Measurements from ENCODE around the gene CLDN2. TPM values are rescaled to one million over a fixed set of nuclear protein-coding genes. Genes with fewer than 3 reads are reported as not detected.

Gene CLDN2
- total RNA-seq, 4 donors from 2014 or later = 0.29 to 0.34 TPM; not detected in 2

DNA sequence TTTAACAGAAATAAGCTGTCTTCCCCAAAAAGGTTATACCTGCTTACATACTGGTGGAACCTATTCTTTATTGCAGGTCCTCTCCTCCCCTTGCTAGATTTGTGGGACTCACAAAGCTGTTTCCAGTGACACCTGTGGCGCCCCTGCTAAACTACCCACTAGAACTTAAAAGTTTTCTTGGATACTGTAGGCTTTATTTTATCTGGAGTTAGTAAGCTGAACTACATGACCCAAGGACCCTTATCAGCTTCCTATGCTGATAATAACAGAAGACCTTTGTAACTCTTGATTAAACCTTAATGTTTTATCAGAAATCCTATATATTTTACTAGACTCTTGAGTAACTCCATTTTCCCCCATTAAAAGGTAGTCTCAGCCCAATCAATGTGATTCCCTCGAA is 32.3 kb downstream of the CLDN2 start:
- H3K4me3 ChIP-seq (replicated peaks in 1 of 3) = no peak overlapping the region
- no peak for DNase-seq
- no peaks in the 10 kb centered on the region for H3K9me3 ChIP-seq
- TF ChIP-seq POLR2A (IDR thresholded peaks at IDR 0.05) = no peak
- TF ChIP-seq, protein P1, sequence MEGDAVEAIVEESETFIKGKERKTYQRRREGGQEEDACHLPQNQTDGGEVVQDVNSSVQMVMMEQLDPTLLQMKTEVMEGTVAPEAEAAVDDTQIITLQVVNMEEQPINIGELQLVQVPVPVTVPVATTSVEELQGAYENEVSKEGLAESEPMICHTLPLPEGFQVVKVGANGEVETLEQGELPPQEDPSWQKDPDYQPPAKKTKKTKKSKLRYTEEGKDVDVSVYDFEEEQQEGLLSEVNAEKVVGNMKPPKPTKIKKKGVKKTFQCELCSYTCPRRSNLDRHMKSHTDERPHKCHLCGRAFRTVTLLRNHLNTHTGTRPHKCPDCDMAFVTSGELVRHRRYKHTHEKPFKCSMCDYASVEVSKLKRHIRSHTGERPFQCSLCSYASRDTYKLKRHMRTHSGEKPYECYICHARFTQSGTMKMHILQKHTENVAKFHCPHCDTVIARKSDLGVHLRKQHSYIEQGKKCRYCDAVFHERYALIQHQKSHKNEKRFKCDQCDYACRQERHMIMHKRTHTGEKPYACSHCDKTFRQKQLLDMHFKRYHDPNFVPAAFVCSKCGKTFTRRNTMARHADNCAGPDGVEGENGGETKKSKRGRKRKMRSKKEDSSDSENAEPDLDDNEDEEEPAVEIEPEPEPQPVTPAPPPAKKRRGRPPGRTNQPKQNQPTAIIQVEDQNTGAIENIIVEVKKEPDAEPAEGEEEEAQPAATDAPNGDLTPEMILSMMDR (IDR thresholded peaks at IDR 0.05) = no peak
- H3K27me3 ChIP-seq = no peaks in the 10 kb centered on the region
- intact Hi-C loops (cut with DNase I) = loop anchor here (5.0 kb wide), 1 partner anchor 50 kb away; the partner anchor contains the start of gene RIPPLY1
- 97% methylated on average over 2 of the region's 2 CpGs for WGBS, 2 donors
- no peaks in the 10 kb centered on the region for H3K36me3 ChIP-seq
- no peak overlapping the region for H3K27ac ChIP-seq
- H3K4me1 ChIP-seq = no peaks in the 10 kb centered on the region

DNA sequence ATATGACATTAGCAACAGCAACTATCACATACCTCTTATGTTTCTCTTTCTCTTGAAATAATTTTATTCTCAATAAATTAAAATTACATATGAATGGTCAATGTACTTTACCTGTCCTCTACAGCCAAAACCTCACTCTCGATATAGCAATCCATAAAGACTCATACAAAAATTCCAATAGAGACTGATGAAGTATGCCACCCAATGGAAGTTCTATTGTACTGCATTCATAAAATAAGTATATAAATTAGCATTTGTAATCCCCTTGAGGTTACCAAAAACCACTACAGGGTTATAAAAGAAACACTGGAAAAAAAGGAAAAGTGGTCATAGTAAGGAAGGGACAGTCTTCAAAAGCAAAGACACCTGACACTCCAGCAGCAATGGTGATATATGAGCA is 32.8 kb downstream of the CLDN2 start:
- H3K27ac ChIP-seq = no peak overlapping the region
- no peak overlapping the region for H3K4me3 ChIP-seq (replicated peaks in 1 of 3)
- no peak for TF ChIP-seq POLR2A (IDR thresholded peaks at IDR 0.05)
- TF ChIP-seq, protein P1 (IDR thresholded peaks at IDR 0.05) = peak in 4 of 6 experiments; percentile 19 to 62 (median 49)
- no peaks in the 10 kb centered on the region for H3K36me3 ChIP-seq
- no peaks in the 10 kb centered on the region for H3K9me3 ChIP-seq
- intact Hi-C loops (cut with DNase I) = loop anchor here (5.0 kb wide), 1 partner anchor 51 kb away; the partner anchor contains the start of gene RIPPLY1
- H3K4me1 ChIP-seq = no peaks in the 10 kb centered on the region
- 10 to 30% methylated on average over 1 of the region's 1 CpG for WGBS, 2 donors
- DNase-seq = no peak
- no peaks in the 10 kb centered on the region for H3K27me3 ChIP-seq

DNA sequence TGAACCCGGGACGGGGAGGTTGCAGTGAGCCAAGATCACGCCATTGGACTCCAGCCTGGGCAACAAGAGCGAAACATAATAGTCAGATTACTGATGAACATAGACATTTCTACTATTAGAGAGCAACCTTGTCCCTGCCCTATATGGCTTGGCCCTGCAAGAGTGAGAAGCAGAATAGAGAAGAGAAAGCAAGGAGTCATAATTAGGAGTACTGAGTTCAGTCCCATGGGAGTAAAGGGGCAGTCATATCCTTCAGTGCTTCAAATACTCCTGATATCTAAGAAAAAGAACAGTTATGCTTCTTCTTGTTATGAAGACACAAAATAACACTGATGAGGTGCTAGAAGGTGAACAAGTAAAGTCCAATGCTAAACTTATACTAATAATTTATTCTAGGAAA is 33.8 kb downstream of the CLDN2 start:
- 91 to 100% methylated on average over 4 of the region's 4 CpGs for WGBS, 2 donors

DNA sequence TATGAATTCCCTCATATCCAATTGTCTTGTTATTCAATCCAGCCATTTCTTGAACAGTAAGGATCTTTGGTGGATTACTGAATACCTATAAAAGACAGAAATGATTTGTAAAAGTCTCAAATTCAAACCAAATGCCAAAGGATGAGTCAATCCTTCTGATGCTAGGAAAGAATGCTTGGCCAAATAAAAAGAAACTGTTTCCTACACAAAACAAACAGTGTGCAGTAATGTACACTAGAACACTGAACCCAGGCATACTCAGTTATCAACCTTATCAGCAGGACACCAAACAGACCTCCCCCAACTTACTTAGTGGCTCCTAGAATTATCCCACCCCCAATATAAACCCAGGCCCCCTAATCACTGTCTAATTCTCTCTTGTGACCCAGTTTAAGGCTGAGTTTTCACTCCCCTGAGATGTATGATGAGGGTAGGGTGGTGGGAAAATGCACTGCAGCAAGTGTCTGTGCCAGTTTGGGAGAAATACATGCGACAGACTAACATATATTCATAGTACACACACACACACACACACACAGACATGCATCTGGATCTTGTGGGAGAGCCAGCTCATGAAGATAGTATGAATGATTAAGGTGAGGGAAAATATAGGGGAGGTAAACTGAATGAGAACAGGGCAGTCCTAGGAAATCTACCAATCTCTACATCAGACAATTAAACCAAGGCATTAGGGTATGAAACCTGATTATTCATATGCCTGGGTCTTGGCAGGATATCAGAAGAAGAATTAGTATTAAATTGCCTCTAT is 35.0 kb downstream of the CLDN2 start:
- Histone ChIP-seq H3K36me3 (no peaks in the 10 kb centered on the region), H3K27ac (no peak overlapping the region), H3K27me3 (no peaks in the 10 kb centered on the region), H3K4me1 (no peaks in the 10 kb centered on the region), H3K4me3 (replicated peaks in 1 of 3) (no peak overlapping the region), H3K9me3 (no peaks in the 10 kb centered on the region)
- intact Hi-C loops (cut with DNase I) = no loop called here
- TF ChIP-seq, protein P1 (IDR thresholded peaks at IDR 0.05) = no peak
- TF ChIP-seq POLR2A (IDR thresholded peaks at IDR 0.05) = no peak
- WGBS, 2 donors = 100% methylated on average over 1 of the region's 1 CpG
- DNase-seq = no peak

More for the DNA sequence above, 33.8 kb downstream of the CLDN2 start:
- Histone ChIP-seq H3K36me3 (no peaks in the 10 kb centered on the region), H3K27ac (no peak overlapping the region), H3K4me1 (no peaks in the 10 kb centered on the region), H3K4me3 (replicated peaks in 1 of 3) (no peak overlapping the region), H3K9me3 (no peaks in the 10 kb centered on the region), H3K27me3 (no peaks in the 10 kb centered on the region)
- TF ChIP-seq, protein P1 (IDR thresholded peaks at IDR 0.05) = no peak
- TF ChIP-seq POLR2A (IDR thresholded peaks at IDR 0.05) = no peak
- DNase-seq = no peak
- intact Hi-C loops (cut with DNase I) = loop anchor here (5.0 kb wide), 1 partner anchor 52 kb away; the partner anchor contains the start of gene RIPPLY1

DNA sequence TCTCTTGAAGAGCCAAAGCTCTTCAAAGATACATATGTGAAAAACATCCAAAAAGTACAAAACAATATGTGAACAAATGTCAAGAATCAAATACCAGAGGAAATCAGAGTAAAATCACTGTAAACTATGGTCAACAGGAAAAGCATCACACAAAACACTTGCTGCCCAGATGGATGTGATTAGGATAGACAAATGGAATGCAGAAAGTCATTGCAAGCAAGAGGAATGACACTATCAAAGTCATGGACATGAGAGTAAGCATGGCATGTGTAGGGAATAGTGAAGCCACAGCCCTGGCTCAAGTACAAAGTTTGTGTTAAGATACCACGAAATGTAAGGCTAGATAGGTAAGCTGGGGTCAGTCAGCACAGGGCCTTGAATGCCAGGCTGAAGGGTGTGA is 37.7 kb downstream of the CLDN2 start:
- TF ChIP-seq, protein P1 (IDR thresholded peaks at IDR 0.05) = no peak
- TF ChIP-seq POLR2A (IDR thresholded peaks at IDR 0.05) = no peak
- no peaks in the 10 kb centered on the region for H3K36me3 ChIP-seq

More for the DNA sequence above, 37.7 kb downstream of the CLDN2 start:
- Histone ChIP-seq H3K4me3 (replicated peaks in 1 of 3) (no peak overlapping the region), H3K27ac (no peak overlapping the region), H3K9me3 (no peaks in the 10 kb centered on the region), H3K27me3 (no peaks in the 10 kb centered on the region), H3K4me1 (no peaks in the 10 kb centered on the region)
- 94% methylated on average over 1 of the region's 1 CpG for WGBS, 2 donors
- intact Hi-C loops (cut with DNase I) = no loop called here
- DNase-seq = no peak
